ENCODE data around the gene OR5H2. TPM values are rescaled to one million over a fixed set of nuclear protein-coding genes. Genes with fewer than 3 reads are reported as not detected.
"Not testable (repeated sequence)": the region's sequence is repeated elsewhere in the genome, so short reads cannot be mapped to it uniquely, and the experiment has no call there.

The OR5H2 gene
- polyA plus RNA-seq (ENCODE audit: insufficient read length in 4 of 4): not detected

DNA sequence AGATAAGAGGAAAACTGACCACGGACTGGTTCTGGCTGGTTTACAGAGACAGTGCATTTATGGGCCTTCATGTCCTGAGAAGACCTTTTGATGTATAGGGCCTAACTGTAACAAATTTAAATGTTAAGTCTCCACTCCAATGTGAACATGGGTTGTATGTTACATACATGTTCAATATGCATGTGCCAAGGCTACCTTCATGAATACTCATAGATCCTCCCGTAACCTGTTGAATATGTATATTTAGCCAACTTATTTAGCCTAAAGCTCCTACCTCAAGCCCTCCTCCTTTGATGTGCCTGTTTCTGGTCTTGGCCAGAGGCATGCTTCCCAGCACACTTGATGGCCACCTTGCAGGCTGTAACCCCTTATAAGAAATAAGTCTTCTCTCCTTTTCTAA lies at the start of gene OR5H2:
TSS of gene OR5H2 (plus strand) at position 301 of the 400 bp plus-strand sequence. CDS start 398 bp downstream, outside the sequence.
- DNase-seq (ENCODE audit: low read depth in 4 of 4, low spot score in 2 of 4): no peak

DNA sequence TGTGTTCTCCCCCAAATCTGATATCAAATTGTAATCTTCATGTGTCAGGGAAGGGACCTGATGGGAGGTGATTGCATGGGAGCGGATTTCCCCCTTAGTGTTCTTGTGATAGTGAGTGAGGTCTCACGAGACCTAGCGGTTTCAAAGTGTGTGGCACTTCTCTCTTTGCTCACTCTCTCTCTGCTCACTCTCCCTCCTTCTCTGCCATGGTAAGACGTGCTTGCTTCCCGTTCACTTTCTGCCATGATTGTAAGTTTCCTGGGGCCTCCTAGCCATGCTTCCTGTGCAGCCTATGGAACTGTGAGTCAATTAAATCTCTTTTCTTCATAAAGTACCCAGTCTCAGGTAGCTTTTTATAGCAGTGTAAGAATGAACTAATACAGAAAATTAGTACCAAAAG lies 48.8 kb upstream of the OR5H2 start:
- no peak for DNase-seq (ENCODE audit: low read depth in 4 of 4, low spot score in 2 of 4)

DNA sequence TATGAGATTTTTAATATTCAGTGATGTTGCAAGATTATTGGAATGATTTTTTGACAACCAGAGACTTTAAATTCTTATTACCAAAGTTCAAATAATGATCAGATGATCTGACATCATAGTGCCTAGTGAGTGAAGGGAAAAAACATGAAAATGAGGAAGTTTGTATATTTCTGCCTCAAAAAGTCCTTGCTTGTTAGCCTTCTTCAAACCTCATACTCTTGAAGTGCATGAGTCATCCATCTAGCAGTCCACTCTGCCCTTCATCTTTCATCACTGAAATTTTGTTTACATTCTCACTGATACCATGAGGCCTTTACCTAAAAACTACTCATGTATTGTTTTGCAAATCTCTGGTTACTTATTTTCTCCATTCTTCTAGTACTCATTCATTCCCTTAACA lies 42.2 kb upstream of the OR5H2 start:
- DNase-seq (ENCODE audit: low read depth in 4 of 4, low spot score in 2 of 4): no peak

DNA sequence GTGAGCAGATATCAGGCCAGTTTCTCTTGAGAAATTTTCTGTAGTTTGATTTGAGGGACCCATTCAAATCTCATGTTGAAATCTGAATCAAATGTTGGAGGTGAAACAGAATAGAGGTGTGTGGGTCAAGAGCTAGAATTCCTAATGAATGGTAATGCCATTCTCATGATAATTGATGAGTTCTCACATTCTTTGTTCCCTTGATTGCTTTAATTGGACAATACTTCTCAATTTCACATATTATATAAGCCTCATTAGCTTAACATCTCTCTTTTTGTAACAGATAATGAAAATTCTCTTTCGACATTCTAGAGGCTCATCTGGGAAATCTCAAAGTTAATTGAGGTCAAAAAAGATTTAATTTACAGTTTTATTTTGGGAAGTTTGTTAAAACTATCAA lies 40.1 kb upstream of the OR5H2 start:
- no peak for DNase-seq (ENCODE audit: low read depth in 4 of 4, low spot score in 2 of 4)

DNA sequence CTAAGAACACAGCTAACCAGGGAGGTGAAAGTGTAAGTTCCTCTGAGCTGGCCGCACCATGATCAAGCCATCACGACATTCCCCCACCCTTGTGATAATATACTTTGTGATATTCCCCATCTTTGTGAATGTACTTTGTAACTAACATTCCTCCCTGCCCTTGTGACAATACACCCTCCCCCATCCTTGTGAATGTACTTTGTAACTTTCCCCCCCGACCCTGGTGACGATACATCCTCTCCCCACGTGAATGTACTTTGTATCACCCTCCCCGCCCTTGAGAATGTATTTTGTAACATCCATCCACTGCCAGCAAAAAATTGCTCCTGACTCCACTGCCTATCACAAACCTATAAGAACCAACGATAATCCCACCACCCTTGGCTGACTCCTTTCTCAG lies 38.5 kb upstream of the OR5H2 start:
- no peak for DNase-seq (ENCODE audit: low read depth in 4 of 4, low spot score in 2 of 4)

DNA sequence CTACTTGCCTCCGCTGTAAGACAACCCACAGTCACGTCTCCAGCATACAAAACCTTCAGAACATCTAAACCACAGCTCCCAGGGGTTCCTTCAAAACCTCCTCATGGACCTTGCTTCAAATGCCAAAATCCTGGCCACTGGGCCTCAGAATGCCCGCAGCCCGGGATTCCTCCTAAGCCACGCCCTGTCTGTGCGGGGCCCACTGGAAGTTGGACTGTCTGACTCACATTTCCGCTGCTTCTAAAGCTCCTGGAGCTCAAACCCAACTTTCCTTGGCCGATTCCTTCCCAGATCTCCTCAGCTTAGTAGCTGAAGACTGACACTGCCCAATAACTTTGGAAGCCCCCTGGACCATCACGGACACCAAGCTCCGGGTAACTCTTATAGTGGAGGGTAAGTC lies 36.2 kb upstream of the OR5H2 start:
- no peak for DNase-seq (ENCODE audit: low read depth in 4 of 4, low spot score in 2 of 4)

DNA sequence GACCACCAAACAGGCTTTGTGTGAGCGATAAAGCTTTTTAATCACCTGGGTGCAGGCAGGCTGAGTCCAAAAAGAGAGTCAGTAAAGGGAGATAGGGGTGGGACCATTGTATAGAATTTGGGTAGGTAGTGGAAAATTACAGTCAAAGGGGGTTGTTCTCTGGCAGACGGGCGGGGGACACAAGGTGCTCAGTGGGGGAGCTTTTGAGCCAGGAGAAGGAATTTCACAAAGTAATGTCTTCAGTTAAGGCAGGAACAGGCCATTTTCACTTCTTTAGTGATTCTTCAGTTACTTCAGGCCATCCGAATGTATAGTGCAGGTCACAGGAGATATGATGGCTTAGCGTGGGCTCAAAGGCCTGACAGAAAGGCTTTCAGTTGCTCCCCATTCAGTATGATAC lies 26.3 kb upstream of the OR5H2 start:
- not testable (repeated sequence) for DNase-seq (ENCODE audit: low read depth in 4 of 4, low spot score in 2 of 4)

DNA sequence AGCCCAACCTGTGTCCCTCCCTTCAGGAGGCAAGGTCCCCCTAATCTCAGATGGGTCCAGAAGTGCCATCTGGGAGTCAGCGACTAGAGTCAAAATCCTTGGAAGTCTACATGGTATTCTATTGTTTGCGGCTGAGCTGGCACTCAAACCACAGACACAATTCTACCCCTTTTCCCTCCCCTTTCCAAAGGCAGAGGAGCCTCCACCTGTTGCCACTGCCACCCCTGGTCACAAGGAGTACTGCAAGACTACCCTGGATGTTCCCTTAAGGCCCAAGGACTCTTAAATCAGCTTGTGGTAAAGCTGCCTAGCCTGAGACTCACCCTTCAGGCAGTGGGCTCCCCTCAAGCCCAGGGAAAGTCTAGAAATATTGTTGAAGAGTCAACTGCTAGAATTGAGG lies 22.6 kb upstream of the OR5H2 start:
- DNase-seq (ENCODE audit: low read depth in 4 of 4, low spot score in 2 of 4): no peak

DNA sequence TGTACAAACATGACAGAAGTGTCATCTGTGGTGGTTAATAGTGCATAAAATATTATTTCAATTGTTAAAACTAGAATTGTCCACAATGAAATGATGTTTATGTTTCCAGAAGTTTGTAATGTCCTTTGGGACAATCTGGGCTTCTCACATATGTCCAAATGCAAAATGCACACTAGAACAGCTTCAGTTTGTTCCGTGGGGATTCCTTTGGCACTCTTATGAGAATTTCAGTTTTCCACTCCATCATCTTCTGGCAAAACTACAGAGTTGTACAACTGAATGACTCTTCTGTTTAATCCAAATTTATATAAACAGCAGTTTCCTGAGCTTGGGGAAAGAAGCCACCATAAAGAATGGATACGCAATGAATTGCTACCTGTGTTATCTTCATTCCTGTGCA lies 20.3 kb upstream of the OR5H2 start:
- DNase-seq (ENCODE audit: low read depth in 4 of 4, low spot score in 2 of 4): no peak

DNA sequence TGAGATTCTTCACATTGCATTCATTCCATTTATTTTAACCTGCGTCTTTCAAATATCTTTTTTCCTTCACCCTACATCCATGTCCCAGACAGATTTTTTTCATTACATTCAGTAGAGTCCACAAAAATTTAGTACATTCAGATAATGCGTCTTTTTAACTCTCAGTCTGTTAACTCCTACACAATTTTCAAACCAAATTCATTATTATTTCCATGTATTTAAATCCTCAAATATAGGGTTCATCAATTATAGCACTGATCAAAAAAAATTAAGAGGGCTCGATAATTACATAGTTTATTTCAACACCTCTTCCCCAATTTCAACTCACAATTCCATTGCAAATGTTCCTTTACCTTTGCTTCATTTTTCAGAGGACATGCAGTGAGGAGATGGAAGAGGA lies 18.4 kb upstream of the OR5H2 start, which contains the start of gene OR5H6:
TSS of gene OR5H6 (plus strand) at position 301 of the 400 bp plus-strand sequence. CDS start at position 390, 89 bp downstream.
- DNase-seq (ENCODE audit: low read depth in 4 of 4, low spot score in 2 of 4): no peak

DNA sequence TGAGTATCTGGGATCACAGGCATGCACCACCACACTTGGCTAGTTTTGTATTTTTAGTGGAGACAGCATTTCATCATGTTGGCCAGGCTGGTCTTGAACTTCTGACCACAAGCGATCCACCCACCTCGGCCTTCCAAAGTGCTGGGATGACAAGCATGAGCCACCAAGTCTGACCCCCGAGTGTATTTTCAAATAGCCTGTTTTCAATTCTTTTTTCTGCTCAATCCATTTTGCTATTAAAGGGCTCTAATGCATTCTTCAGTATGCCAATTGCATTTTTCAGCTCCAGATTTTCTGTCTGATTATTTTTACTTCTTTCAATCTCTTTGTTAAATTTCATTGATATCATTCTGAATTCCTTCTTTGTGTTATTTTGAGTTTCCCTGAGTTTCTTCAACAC lies 12.5 kb upstream of the OR5H2 start:
- DNase-seq (ENCODE audit: low read depth in 4 of 4, low spot score in 2 of 4): no peak

DNA sequence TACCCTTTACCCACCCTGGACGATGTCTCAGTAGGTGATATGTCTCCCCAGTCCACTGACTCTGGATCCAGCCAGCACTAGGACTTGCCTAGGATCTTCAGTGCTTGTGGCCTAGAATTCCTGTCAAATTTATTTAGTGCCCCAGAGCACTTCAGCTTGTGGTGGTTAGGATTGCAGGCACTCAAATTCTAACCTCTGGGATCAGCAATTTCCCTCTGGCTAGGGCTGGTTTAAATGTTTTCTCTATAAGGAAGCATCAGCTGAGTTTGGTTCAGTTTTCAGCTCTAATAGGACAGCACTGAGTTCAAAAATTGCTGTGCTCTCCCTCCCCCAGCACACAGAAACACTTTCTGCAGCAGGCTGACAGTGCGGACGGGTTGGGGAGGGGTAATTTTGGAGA lies 10.2 kb upstream of the OR5H2 start:
- DNase-seq (ENCODE audit: low read depth in 4 of 4, low spot score in 2 of 4): no peak

DNA sequence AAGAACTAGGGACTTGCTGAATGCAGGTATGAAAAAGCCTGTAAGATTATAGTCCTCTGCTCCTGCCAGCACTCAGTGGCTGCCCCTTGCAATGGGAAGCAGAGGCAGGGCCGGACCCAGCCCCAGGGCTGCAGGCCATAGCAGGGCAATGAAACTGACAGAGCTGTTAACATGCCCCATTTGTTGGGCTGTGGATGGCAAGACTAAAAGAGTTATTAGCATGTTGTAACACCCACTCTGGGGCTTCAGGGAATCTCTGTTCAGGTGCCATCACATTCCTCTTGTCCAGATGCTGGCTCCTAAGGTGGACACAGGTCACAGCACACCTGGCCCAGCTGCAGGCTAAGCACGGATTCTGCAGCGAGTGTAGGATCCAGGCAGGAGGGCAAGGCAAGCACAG lies 7.4 kb upstream of the OR5H2 start:
- DNase-seq (ENCODE audit: low read depth in 4 of 4, low spot score in 2 of 4): no peak

DNA sequence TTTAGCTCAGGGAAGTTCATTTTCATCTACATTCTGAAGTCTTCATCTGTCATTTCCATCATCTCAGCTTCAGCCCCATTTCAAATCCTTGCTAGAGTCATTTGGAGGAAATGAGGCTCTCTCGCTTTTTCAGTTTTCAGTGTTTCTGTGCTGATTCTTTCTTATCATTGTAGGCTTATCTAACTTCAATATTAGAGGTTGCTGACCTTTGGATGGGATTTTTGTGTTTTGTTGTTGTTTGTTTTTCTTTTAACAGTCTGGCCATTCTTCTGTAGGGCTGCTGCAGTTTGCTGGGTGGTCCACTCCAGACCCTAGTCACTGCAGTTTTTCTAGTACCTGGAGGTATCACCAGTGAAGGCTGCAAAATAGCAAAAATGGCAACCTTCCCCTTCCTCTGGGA lies 8.6 kb downstream of the OR5H2 start:
- no peak for DNase-seq (ENCODE audit: low read depth in 4 of 4, low spot score in 2 of 4)

DNA sequence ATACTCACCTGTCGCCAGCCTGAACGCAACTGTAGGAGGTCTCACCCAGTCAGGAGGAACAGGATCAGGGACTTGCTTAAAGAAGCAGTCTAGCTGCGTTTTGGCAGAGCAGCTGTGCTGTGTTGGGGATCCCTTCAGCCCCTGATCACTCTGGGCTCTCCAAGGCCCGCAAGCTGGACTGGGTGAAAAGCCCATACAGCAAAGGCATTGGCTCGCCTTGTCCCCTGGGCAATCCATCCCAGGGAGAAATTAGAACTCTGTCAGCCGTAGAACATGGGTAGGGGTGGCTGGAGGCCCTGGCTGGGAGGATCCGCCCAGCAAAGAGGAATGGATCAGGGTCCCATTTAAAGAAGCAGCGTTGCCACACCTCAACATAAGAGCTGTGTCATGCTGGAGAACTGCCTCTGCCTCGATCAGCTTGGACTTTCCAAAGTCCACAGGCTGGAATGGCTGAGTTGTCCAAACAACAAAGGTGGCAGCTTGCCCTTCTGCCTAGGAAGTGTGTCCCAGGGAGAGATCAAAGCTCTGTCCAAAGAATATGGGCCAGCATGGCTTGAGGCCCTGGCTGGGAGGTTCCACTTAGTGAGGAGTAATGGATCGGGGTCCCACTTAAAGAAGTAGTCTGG lies 9.1 kb downstream of the OR5H2 start:
- no peak for DNase-seq (ENCODE audit: low read depth in 4 of 4, low spot score in 2 of 4)

DNA sequence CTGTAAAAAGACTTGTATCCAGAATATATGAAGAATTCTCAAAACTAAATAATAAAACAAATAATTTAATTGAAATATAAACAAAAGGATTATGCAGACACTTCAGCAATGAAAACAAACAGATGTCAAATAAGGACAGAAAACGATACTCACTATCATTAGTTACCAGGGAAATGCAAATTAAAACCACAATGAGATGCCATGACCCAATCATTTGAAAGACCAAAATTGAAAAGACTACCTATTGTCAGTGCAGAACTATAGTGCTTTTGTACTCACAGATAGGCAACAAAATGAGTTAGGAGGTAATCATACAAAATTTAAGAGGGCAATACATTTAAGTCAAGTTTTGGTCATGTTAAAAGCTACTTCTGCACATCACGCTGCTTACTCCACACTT lies 39.8 kb downstream of the OR5H2 start:
- DNase-seq (ENCODE audit: low read depth in 4 of 4, low spot score in 2 of 4): no peak

DNA sequence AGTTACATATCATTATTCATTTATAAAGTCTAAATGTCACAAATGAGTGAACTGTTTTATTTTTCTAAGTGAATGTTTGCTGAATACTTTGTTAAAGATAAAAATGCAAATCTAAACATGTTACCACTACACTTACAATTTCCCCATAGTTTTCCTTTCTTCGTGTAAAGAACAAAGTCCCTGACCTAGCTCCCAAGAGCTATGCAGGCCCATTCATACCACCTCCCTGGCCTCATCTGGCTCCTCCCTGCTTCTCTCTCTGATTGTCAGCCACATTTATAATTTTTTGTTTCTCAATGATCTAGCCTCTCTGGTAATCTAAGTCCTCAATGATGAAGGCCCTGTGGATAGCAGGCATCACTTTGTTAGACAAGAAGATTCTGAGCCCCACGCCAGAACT lies 40.4 kb downstream of the OR5H2 start:
- no peak for DNase-seq (ENCODE audit: low read depth in 4 of 4, low spot score in 2 of 4)

DNA sequence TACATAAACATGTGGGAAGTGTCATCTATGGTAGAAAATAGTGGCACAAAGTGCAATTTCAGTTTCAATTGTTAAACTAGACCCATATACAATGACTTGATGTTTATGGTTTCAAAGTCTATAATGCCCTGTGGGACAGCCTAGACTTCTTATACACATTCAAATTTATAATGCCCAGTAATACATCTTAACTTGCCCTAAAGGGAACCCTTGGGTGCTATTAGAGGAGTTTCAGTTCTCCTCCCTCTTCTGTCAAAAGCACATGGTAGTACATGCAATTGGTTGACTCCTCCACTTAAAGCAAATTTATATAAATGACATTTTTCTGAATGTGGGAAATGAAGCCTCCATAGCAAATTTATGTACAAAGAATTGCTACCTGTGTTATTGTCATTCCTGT lies 41.1 kb downstream of the OR5H2 start:
- DNase-seq (ENCODE audit: low read depth in 4 of 4, low spot score in 2 of 4): no peak

DNA sequence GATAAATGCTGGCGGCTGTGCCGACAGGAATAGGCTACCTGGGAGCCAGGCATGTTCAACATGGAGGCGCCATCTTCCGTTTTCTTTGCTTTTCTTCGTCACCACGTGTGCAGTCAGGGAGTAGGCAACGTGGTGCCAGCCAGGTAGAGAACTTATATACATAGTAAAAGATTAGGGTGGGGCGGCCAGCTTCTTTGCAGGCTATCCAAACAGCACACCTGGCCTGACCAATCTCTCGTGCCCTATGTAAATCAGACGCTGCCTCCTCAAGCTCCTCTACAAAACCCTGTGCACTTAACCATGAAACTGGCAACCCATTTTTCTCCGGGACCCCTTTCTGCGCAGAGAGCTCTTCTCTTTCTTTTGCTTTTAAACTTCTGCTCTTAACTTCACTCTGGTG lies 42.8 kb downstream of the OR5H2 start:
- DNase-seq (ENCODE audit: low read depth in 4 of 4, low spot score in 2 of 4): no peak

DNA sequence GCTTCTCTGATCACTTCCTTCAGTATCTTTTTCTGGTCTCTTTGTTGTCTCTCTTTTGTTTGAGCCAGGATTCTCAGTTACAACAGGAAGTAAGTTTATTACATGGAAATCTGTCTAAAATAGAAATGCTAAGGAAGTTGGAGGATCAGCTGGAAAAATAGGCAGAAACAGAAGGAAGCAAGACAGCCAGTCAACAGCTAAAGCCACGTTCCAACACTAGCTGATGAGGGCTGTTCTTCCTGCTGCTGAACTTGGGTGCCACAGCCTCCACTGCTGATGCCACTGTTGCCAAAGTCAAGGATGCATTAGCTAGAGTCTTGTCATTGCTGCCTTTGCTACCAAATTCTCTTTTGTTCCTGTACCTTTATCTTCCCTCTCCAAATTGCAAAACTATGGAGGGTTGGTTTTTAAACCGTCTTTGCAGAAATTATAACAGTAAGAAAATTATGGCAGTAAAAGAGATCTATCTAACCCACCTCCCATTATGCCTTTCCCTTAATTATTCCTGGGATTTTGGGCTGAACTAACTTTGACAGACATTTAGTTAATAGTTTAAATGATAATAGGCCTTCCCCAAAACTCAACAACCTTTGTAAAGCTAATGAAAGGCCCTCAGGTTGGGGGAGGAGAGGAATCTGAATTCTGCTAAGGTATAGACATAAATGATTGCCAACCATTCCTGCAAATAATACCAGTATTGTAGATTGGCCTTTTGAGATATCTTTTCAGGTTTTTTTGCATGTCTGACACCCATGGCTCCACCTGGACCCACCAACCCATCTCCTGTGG lies 44.0 kb downstream of the OR5H2 start:
- no peak for DNase-seq (ENCODE audit: low read depth in 4 of 4, low spot score in 2 of 4)

DNA sequence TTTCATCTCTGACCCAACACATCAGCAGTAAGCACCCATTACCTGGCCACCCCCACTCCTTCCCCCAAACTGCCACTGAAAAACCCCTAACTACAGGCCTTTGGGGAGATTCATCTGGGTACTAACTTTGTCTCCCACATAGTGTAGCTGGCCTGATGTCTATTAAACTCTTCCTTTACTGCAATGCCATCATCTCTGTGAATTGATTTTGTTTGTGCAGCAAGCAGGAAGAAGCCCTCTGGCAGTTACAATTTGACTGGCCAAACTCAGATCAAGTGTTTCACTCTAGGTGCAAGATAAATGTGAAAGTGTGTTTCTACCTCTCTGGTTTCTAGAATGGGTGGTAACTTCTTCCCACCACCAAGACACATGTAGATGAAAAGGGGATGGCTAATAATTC lies 44.6 kb downstream of the OR5H2 start:
- no peak for DNase-seq (ENCODE audit: low read depth in 4 of 4, low spot score in 2 of 4)

DNA sequence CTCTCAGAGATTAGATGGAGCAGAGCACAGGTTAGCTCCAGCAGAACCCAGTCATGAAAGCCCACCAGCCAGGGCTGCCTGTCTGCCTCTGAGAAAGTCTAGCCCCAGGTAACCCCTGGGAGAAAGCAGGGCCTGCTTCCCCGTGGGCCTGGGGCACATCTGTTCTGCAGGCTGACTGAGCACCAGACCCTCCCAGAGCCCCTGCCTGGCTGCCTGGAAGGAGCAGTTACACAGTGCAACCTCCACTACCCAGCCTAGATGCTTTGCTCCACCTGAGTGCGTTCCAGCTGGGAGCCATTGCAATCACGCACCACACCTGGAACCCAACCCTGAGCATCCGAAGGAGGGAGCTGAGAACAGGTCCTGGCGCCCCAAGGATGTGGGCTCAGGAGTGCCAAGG lies 46.6 kb downstream of the OR5H2 start:
- no peak for DNase-seq (ENCODE audit: low read depth in 4 of 4, low spot score in 2 of 4)
